ENCODE results near the gene CEP131.

Gene CEP131

DNA sequence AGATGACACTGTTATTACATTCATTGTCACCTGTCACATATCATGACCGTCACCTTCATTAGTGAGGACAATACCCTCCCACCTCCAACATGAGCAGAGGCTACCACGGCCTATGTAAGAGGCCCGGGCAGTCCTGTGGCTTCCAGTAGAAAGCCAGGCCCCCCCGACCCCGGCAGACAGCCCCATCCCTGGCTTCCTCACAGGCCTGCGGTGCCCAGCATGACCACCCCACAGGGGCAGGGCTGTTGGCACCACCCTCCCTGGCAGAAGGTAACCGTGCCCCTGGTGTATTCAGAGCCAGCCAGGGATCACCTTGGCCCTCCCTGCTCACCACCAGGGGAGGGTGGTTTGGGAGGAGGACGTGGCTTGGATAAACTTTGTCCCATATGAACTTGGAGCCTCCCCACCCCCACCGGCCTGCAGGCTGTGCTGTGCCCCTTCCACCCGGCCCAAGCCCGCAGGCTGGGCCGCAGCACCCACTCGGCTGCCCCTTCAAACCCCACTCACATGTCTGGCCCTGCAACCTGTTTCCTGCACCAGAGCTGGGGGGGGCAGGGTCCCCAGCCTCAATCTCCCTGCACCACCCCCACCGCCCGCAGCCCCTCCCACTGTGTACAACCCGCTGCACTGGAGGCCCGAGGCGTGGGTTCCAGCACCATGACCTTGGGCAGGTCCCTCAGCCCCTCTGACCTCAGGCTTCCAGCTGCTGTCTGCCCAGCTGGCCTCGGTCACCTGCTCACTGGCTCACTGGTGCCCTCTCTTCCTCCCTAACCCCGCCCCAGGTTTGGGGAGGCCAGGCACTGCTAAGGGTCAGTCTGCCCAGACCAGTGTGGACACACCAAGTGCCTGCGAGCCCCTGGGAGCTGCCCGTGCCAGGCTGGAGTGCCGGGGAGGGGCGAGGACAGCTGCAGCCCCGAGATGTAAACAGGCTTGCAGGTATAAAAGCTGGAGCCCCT lies 44.4 kb downstream of the CEP131 start:
- DNase-seq (ENCODE audit: low read depth): no peak
- TF ChIP-seq, protein P1, sequence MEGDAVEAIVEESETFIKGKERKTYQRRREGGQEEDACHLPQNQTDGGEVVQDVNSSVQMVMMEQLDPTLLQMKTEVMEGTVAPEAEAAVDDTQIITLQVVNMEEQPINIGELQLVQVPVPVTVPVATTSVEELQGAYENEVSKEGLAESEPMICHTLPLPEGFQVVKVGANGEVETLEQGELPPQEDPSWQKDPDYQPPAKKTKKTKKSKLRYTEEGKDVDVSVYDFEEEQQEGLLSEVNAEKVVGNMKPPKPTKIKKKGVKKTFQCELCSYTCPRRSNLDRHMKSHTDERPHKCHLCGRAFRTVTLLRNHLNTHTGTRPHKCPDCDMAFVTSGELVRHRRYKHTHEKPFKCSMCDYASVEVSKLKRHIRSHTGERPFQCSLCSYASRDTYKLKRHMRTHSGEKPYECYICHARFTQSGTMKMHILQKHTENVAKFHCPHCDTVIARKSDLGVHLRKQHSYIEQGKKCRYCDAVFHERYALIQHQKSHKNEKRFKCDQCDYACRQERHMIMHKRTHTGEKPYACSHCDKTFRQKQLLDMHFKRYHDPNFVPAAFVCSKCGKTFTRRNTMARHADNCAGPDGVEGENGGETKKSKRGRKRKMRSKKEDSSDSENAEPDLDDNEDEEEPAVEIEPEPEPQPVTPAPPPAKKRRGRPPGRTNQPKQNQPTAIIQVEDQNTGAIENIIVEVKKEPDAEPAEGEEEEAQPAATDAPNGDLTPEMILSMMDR (conservative IDR thresholded peaks at IDR 0.05; ENCODE audit: control insufficient read depth, insufficient read depth, low read depth, low read length): no peak
- H3K4me3 ChIP-seq (ENCODE audit: control insufficient read depth, low read depth, low read length): no peak overlapping the region

DNA sequence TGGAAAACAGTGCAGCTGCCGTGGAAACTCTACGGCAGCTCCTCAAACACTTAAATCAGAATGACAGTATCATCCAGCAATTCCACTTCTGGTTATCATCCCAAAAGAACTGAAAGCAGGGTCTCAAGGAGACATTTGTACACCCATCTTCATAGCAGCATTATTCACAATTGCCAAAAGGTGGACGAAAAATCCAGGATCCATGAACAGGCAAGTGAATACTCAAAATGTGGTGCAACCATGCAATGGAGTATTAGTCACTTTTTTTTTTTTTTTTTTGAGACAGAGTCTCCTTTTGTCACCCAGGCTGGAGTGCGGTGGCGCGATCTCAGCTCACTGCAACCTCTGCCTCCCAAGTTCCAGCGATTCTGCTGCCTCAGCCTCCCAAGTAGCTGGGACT lies 46.1 kb downstream of the CEP131 start:
- peak; percentile 31 for DNase-seq (ENCODE audit: low read depth)
- TF ChIP-seq, protein P1 (conservative IDR thresholded peaks at IDR 0.05; ENCODE audit: control insufficient read depth, insufficient read depth, low read depth, low read length): no peak
- H3K4me3 ChIP-seq (ENCODE audit: control insufficient read depth, low read depth, low read length): no peak overlapping the region

DNA sequence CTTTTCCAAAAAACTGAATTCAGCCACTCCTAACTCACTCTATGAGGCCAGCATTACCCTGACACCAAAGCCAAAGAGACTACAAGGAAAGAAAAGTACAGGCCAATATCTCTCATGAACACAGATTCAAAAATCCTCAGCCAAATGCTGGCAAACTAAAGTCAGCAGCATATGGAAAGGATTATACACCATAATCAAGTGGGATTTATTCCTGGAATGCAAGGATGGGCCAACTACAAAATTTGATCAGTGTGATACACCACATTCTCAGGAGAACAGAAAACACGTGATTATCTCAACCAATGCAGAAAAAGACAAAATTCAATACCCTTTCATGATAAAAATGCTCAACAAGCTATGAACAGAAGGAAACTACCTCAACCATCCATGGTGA lies 49.0 kb downstream of the CEP131 start:
- peak; percentile 39 for DNase-seq (ENCODE audit: low read depth)
- TF ChIP-seq, protein P1 (conservative IDR thresholded peaks at IDR 0.05; ENCODE audit: control insufficient read depth, insufficient read depth, low read depth, low read length): no peak
- no peak overlapping the region for H3K4me3 ChIP-seq (ENCODE audit: control insufficient read depth, low read depth, low read length)

DNA sequence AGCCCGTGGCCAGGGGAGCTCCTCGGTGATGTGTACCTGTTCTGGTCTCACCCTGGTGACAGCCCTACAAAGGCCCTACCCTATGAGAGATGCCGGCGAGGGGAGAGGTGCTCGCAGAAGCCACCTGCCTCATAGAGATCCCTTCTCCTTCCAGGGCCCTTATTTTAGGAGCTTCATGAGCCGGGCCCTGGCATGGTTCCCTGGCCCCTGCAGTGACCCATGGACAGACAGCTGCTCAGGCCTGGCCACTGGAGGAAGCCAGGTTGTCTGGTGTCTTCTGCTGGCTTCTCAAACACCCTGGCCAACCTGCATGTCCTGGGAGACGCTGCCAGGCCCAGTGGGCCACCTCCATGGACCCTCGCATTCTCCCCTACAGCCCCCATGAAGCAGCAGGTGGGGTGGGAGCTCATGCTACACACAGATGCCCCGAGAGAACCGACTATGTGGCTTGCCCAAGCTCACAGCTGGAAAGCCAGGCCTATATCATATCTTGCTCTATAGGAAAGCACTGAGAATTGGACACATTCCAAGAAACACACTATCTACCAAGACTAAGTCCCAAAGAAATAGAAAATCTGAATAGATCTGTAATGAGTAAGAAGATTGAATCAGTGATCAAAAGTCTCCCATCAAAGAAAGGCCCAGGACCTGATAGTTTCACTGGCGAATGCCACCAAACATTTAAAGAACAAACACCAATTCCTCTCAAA lies 49.6 kb downstream of the CEP131 start:
- TF ChIP-seq, protein P1 (conservative IDR thresholded peaks at IDR 0.05; ENCODE audit: control insufficient read depth, insufficient read depth, low read depth, low read length): no peak
- no peak for DNase-seq (ENCODE audit: low read depth)
- H3K4me3 ChIP-seq (ENCODE audit: control insufficient read depth, low read depth, low read length): no peak overlapping the region

DNA sequence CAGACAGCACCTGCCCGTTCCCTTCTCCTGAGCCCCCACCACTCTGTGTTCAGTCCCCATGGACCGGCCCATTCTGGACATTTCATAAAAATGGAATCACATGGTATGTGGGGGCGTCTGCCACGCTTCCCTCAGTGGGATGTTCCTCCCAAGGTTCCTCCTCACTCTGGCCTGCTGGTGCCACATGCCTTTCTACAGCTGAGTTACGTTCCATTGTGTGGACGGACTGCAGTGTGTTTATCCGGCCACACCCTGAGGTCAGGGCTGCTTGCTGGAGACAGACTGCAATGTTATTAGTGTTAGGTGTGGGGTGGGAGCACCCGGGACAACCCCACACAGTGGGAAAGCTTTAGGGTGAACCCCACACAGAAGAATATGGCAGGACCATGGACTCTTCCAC lies 50.8 kb downstream of the CEP131 start:
- no peak overlapping the region for H3K4me3 ChIP-seq (ENCODE audit: control insufficient read depth, low read depth, low read length)
- peak; percentile 7 for DNase-seq (ENCODE audit: low read depth)

DNA sequence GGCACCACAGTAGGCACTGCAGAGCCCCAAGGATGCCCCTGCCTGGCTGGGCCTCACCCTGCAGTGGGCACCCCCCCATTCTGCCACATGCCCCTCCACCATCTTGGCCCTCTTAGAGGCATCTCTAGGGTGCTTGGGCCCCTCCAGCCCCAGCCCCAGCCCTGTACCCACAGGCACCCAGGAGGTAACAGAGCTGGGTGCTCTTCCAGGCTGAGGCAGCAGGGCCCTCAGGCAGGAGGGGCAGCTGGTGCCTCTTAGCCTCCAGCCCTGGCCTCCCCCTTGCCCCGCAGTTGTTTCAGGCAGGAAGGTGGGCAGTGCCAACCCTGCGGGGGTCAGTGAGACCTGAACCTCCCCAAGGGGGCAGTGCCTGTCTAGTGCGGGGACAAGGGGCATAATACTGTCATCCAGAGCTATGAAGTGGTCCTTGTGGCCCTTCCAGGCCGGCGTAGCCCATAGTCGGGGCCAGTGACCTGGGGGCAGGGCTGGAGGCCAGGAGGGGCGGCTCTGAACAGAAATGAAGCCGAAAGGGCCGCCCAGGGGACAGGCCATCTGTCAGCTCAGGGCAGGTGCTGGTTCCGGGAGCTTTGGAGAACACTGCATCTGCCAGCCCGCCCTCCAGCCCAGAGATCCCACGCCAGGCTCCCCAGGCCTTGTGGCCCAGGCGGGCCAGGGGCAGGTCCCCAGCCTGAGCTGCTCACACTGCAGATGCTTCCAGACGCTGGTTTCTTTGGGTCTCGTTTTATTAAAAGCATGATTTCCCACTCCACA lies 51.9 kb downstream of the CEP131 start:
- DNase-seq (ENCODE audit: low read depth): no peak
- TF ChIP-seq, protein P1 (conservative IDR thresholded peaks at IDR 0.05; ENCODE audit: control insufficient read depth, insufficient read depth, low read depth, low read length): no peak
- no peak overlapping the region for H3K4me3 ChIP-seq (ENCODE audit: control insufficient read depth, low read depth, low read length)

More for the DNA sequence above, 50.8 kb downstream of the CEP131 start:
- TF ChIP-seq, protein P1 (conservative IDR thresholded peaks at IDR 0.05; ENCODE audit: control insufficient read depth, insufficient read depth, low read depth, low read length): no peak

All from fibroblast of mammary gland (primary cell).